B cell (primary cell): ENCODE measurements around the gene JCHAIN. TPM values are rescaled to one million over a fixed set of nuclear protein-coding genes. Genes with fewer than 3 reads are reported as not detected.

Source experiments
- ATAC-seq: fragments of 200-7000 bp; cut with Tn5 transposase; one replicate; pipeline ENCODE4 v1.10.0; 2021; ENCODE audit warnings: low read depth, mild to moderate bottlenecking, moderate number of reproducible peaks, moderate library complexity
- CTCF ChIA-PET: fragments of 350-600 bp; sonication (Branson Sonifier 250); formaldehyde crosslinking; loops from one replicate; lab custom pipeline; 2021; ENCODE audit warnings: antibody characterized with exemption, inconsistent platforms; lab: Charles Lee
- POLR2A ChIA-PET: fragments of 350-600 bp; sonication (Branson Sonifier 250); formaldehyde crosslinking; loops from one replicate; lab custom pipeline; 2021; ENCODE audit warnings: antibody characterized with exemption; lab: Charles Lee
- DNase-seq: peaks from one replicate; pipeline ENCODE4 v3.0.0; 2013
- H2AFZ ChIP-seq: 2 replicates; pipeline ENCODE4 v1.6.1; 2012; ENCODE audit warnings: mild to moderate bottlenecking, low read depth, low read length; ENCODE audit not compliant: insufficient read depth, poor library complexity, severe bottlenecking
- H3K27ac ChIP-seq, 2 donors: 1 replicate in 1 of 2; 2 replicates in 1 of 2; pipeline ENCODE4 v1.5.1; 2012 to 2013; ENCODE audit warnings: low read length in 2 of 2, mild to moderate bottlenecking in 2 of 2, moderate library complexity in 1 of 2
- H3K27me3 ChIP-seq, 4 experiments: fragments of 200-600 bp in 1 of 4; sonication (generic) in 1 of 4; replicated peaks in 1 of 4; 1 replicate in 2 of 4; 2 replicates in 2 of 4; pipeline versions ENCODE4 v1.6.1 to v1.7.0; 2013 to 2016; ENCODE audit warnings: low read length in 3 of 4, mild to moderate bottlenecking in 2 of 4, mixed read lengths in 1 of 4, moderate library complexity in 1 of 4; ENCODE audit not compliant: insufficient read depth in 4 of 4, control insufficient read depth in 3 of 4; ENCODE audit errors: control extremely low read depth in 1 of 4
- H3K36me3 ChIP-seq, 2 experiments: replicated peaks in 1 of 2; 1 replicate in 1 of 2; 2 replicates in 1 of 2; pipeline versions ENCODE4 v1.6.1 to v1.7.1; 2013; ENCODE audit warnings: low read length in 1 of 2; ENCODE audit not compliant: insufficient read depth in 2 of 2, control insufficient read depth in 1 of 2; ENCODE audit errors: control extremely low read depth in 1 of 2, extremely low read depth in 1 of 2
- H3K4me1 ChIP-seq, 2 donors: fragments of 200-600 bp in 1 of 2; sonication (generic) in 1 of 2; 1 replicate in 1 of 2; 2 replicates in 1 of 2; pipeline versions ENCODE4 v1.5.1 to v1.6.1; 2013 to 2017; ENCODE audit warnings: low read length in 2 of 2; ENCODE audit not compliant: control insufficient read depth in 2 of 2, insufficient read depth in 2 of 2
- H3K4me2 ChIP-seq: replicated peaks from 2 replicates; pipeline ENCODE3; 2012; ENCODE audit warnings: mild to moderate bottlenecking, low read depth, low read length; ENCODE audit not compliant: poor library complexity, severe bottlenecking
- H3K4me3 ChIP-seq, 5 experiments: fragments of 200-600 bp in 1 of 5; sonication (generic) in 1 of 5; 1 replicate in 3 of 5; 2 replicates in 2 of 5; pipeline versions ENCODE4 v1.5.1 to v1.7.0; 2011 to 2016; ENCODE audit warnings: low read length in 4 of 5, mild to moderate bottlenecking in 4 of 5, low read depth in 2 of 5, control low read depth in 1 of 5, moderate library complexity in 1 of 5; ENCODE audit not compliant: insufficient read depth in 1 of 5; ENCODE audit errors: control extremely low read depth in 1 of 5, extremely low read depth in 1 of 5
- H3K79me2 ChIP-seq: fragments of 200-600 bp; sonication (generic); one replicate; pipeline ENCODE4 v1.6.0; 2016; ENCODE audit warnings: low read length; ENCODE audit not compliant: control insufficient read depth, insufficient read depth
- H3K9ac ChIP-seq: fragments of 200-600 bp; sonication (generic); 2 replicates; pipeline ENCODE4 v1.6.1; 2017; ENCODE audit warnings: mild to moderate bottlenecking, low read length, moderate library complexity
- H3K9me3 ChIP-seq, 3 donors: one replicate each; pipeline versions ENCODE4 v1.6.1 to v1.7.1; 2013; ENCODE audit warnings: low read length in 2 of 3; ENCODE audit not compliant: control insufficient read depth in 2 of 3, insufficient read depth in 1 of 3; ENCODE audit errors: control extremely low read depth in 1 of 3
- H4K20me1 ChIP-seq: 2 replicates; pipeline ENCODE4 v1.6.0; 2012; ENCODE audit warnings: mild to moderate bottlenecking, low read length; ENCODE audit not compliant: insufficient read depth, control insufficient read depth, poor library complexity, severe bottlenecking
- H3K27ac Mint-ChIP-seq: one replicate; pipeline ENCODE4 v1.8.0; 2021; ENCODE audit warnings: mixed read lengths
- H3K27me3 Mint-ChIP-seq: one replicate; pipeline ENCODE4 v1.8.0; 2021; ENCODE audit warnings: mixed read lengths
- H3K4me1 Mint-ChIP-seq: one replicate; pipeline ENCODE4 v1.8.0; 2021; ENCODE audit warnings: mixed read lengths
- H3K4me3 Mint-ChIP-seq: one replicate; pipeline ENCODE4 v1.8.0; 2021; ENCODE audit warnings: mixed read lengths
- H3K9me3 Mint-ChIP-seq: one replicate; pipeline ENCODE4 v1.8.0; 2022; ENCODE audit warnings: mixed read lengths; ENCODE audit not compliant: insufficient read depth
- EZH2 ChIP-seq: IDR thresholded peaks from 2 replicates; pipeline ENCODE4 v1.6.1; 2012; ENCODE audit warnings: borderline replicate concordance, low read depth, mild to moderate bottlenecking, moderate library complexity, low read length; ENCODE audit not compliant: insufficient read depth, poor library complexity, severe bottlenecking
- WGBS: methylation state at CpG from one replicate; pipeline ENCODE4 v1.1.5; 2013; ENCODE audit warnings: missing lambda C conversion rate; ENCODE audit not compliant: insufficient coverage; 5-methylcytosine and 5-hydroxymethylcytosine counted together
- intact Hi-C: fragments of 100-400 bp; cut with micrococcal nuclease; formaldehyde crosslinking; loops from one replicate; pipeline ENCODE4 v1.10.0; 2022
- polyA plus RNA-seq: library from polyadenylated mRNA; depleted of rRNA; stranded (reverse); fragments of >200 nt; gene quantifications from 2 replicates; pipeline ENCODE4 v1.2.3, GENCODE V29; 2012
- total RNA-seq, 2 donors: library from RNA; stranded (reverse); fragments of 120-200 nt in 1 of 2; gene quantifications; 1 replicate in 1 of 2; 2 replicates in 1 of 2; pipeline versions ENCODE4 v1.2.3 to v1.2.4, GENCODE V29; 2013 to 2022
- TF ChIP-seq, protein P1 (sequence below): fragments of 200-600 bp; IDR thresholded peaks from one replicate; pipeline ENCODE4 v1.8.0; 2022; ENCODE audit warnings: antibody characterized with exemption, mild to moderate bottlenecking

The JCHAIN gene
- total and polyA plus RNA-seq, 2 donors (not counting 1 experiment from before 2014, with no cell fraction given), result 90.8 to 441 TPM

GRCh38 chr4:70678383-70678999 lies 12.2 kb upstream of the JCHAIN start:
- Histone ChIP-seq H3K27ac (peak overlapping the region; percentile 19 to 78), H3K4me3 (peak overlapping the region in 1 of 5 experiments; percentile 14), H3K27me3 (no peaks in the 10 kb centered on the region), H3K36me3 (no peaks in the 10 kb centered on the region), H3K4me2 (peak overlapping the region; percentile 49), H4K20me1 (no peaks in the 10 kb centered on the region), H3K79me2 (no peaks in the 10 kb centered on the region), H3K9me3 (no peaks in the 10 kb centered on the region), H2AFZ (peak overlapping the region; percentile 15), H3K4me1 (peaks cover 53 to 63% of the 10 kb centered on the region in 2 donors), H3K9ac (peak overlapping the region; percentile 17)
- no peaks in the 10 kb centered on the region for H3K27me3 Mint-ChIP-seq
- POLR2A ChIA-PET, result interaction anchor here (0.9 kb wide), 1 partner anchor 27 kb away, joined by 4 read pairs; no protein-coding TSS in a partner anchor
- peaks cover 52% of the 10 kb centered on the region for H3K4me1 Mint-ChIP-seq
- no peak for TF ChIP-seq EZH2
- no CpG with 5 or more reads among the region's 1 CpG for WGBS
- H3K9me3 Mint-ChIP-seq, result no peaks in the 10 kb centered on the region
- intact Hi-C loops, result loop anchor here (1.0 kb wide), 1 partner anchor 10 kb away; the partner anchor contains the start of gene UTP3
- H3K27ac Mint-ChIP-seq, result peak overlapping the region; percentile 84
- DNase-seq (peak; percentile 45), ATAC-seq (peak; percentile 42)
- H3K4me3 Mint-ChIP-seq, result peak overlapping the region; percentile 50
- CTCF ChIA-PET, result interaction anchor here (0.6 to 1.3 kb wide), 9 partner anchors 9 to 1169 kb away, joined by 3 to 5 read pairs (median 4); no protein-coding TSS in a partner anchor

DNA sequence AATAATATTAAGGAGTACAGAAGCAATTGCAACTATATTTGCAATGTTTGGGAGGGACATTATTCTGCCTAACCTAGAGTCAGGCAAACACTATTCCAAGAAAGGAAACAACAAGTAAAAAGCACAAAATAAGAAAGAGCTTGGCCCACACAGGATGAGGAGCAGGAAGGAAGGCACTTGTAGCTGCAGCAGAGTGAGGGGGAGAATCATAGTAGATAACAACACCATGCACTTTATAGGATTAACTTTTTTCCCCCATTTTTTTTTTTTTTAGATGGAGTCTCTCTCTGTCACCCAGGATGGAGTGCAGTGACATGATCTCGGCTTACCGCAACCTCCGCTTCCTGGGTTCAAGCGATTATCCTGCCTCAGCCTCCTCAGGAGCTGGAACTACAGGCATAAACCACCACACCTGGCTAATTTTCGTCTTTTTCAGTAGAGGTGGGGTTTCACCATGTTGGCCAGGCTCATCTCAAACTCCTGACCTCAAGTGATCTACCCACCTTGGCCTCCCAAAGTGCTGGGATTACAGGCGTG lies 10.3 kb upstream of the JCHAIN start:
- intact Hi-C loops, result no loop called here
- CTCF ChIA-PET, result interaction anchor here (0.8 to 1.2 kb wide), 3 partner anchors 9 to 16 kb away, joined by 3 to 4 read pairs (median 4); partner anchors contain the start of gene JCHAIN
- Histone ChIP-seq H4K20me1 (no peaks in the 10 kb centered on the region), H3K36me3 (no peaks in the 10 kb centered on the region), H3K4me1 (peaks cover 62 to 67% of the 10 kb centered on the region in 2 donors), H3K27ac (no peak overlapping the region), H3K9ac (no peak overlapping the region), H3K27me3 (no peaks in the 10 kb centered on the region), H3K4me2 (peak overlapping the region; percentile 34), H3K4me3 (no peak overlapping the region), H2AFZ (peak overlapping the region; percentile 55), H3K9me3 (peaks cover 0 to 3% (median 0%) of the 10 kb centered on the region in 3 donors), H3K79me2 (no peaks in the 10 kb centered on the region)
- no peak for DNase-seq
- peak overlapping the region; percentile 39 for H3K4me3 Mint-ChIP-seq
- no peak for ATAC-seq
- TF ChIP-seq EZH2, result no peak
- TF ChIP-seq, protein P1, sequence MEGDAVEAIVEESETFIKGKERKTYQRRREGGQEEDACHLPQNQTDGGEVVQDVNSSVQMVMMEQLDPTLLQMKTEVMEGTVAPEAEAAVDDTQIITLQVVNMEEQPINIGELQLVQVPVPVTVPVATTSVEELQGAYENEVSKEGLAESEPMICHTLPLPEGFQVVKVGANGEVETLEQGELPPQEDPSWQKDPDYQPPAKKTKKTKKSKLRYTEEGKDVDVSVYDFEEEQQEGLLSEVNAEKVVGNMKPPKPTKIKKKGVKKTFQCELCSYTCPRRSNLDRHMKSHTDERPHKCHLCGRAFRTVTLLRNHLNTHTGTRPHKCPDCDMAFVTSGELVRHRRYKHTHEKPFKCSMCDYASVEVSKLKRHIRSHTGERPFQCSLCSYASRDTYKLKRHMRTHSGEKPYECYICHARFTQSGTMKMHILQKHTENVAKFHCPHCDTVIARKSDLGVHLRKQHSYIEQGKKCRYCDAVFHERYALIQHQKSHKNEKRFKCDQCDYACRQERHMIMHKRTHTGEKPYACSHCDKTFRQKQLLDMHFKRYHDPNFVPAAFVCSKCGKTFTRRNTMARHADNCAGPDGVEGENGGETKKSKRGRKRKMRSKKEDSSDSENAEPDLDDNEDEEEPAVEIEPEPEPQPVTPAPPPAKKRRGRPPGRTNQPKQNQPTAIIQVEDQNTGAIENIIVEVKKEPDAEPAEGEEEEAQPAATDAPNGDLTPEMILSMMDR, result no peak
- no peaks in the 10 kb centered on the region for H3K9me3 Mint-ChIP-seq
- no peaks in the 10 kb centered on the region for H3K27me3 Mint-ChIP-seq
- peaks cover 59% of the 10 kb centered on the region for H3K4me1 Mint-ChIP-seq
- peak overlapping the region; percentile 5 for H3K27ac Mint-ChIP-seq
- 100% methylated on average over 1 of the region's 6 CpGs for WGBS
- POLR2A ChIA-PET, result interaction anchor here (0.7 kb wide), 2 partner anchors 59 to 74 kb away, joined by 3 read pairs; no protein-coding TSS in a partner anchor
